Upper lobe of right lung (tissue), 1 donor: ENCODE results near the gene GLIS2. TPM values are rescaled to one million over a fixed set of nuclear protein-coding genes. Genes with fewer than 3 reads are reported as not detected.

ENCODE experiments used
- ATAC-seq: fragments of 200-7000 bp; cut with Tn5 transposase; one replicate; pipeline ENCODE4 v1.9.1; 2020; ENCODE audit warnings: mild to moderate bottlenecking, moderate library complexity
- DNase-seq: peaks from one replicate; pipeline ENCODE4 v3.0.0-alpha.2; 2020
- H3K27ac ChIP-seq: fragments of 200-600 bp; one replicate; pipeline ENCODE4 v1.8.0; 2022
- H3K27me3 ChIP-seq: fragments of 200-600 bp; one replicate; pipeline ENCODE4 v1.8.0; 2022; ENCODE audit warnings: mild to moderate bottlenecking
- H3K36me3 ChIP-seq: fragments of 200-600 bp; one replicate; pipeline ENCODE4 v1.8.0; 2022
- H3K4me1 ChIP-seq: fragments of 200-600 bp; one replicate; pipeline ENCODE4 v1.8.0; 2022
- H3K4me3 ChIP-seq: fragments of 200-600 bp; one replicate; pipeline ENCODE4 v1.8.0; 2022; ENCODE audit warnings: mild to moderate bottlenecking
- H3K9me3 ChIP-seq: fragments of 200-600 bp; one replicate; pipeline ENCODE4 v1.8.0; 2022
- CTCF ChIP-seq: fragments of 200-600 bp; IDR thresholded peaks from one replicate; pipeline ENCODE4 v1.8.0; 2022; ENCODE audit warnings: antibody characterized with exemption
- intact Hi-C: fragments of 100-400 bp; cut with DNase I; formaldehyde crosslinking; loops from one replicate; pipeline ENCODE4 v1.11.0; 2022
- long read RNA-seq: library from polyadenylated mRNA; unstranded; transcript quantifications from one replicate; pipeline ENCODE4 v2.0.0, GENCODE V29; 2021
- total RNA-seq: library from RNA; stranded (reverse); fragmentation: NEBNext Ultra II Directional; extraction: Animal tissue kit (Norgen Biotek cat#: 25700); gene quantifications from one replicate; pipeline ENCODE4 v1.2.1, GENCODE V29; 2021
- donor health status: DM: no; HTN: yes; CAD: no; lungs with severe emphysema.

Gene GLIS2
- 34.1 TPM for total RNA-seq
- long read RNA-seq, partial matches to known transcripts: 67 of 74 reads
- long read RNA-seq, other reads (novel, unspliced or antisense): 7 of 74 reads

- intact Hi-C loops: no loop called here
- H3K27me3 ChIP-seq: no peaks in the 10 kb centered on the region
- peak; percentile 92 for DNase-seq
- no peaks in the 10 kb centered on the region for H3K9me3 ChIP-seq
- peak within 1 kb of the TSS; percentile 71 for H3K4me3 ChIP-seq
- peak; percentile 84 for ATAC-seq
- peaks cover 37% of the 10 kb centered on the region for H3K4me1 ChIP-seq
- no peak for TF ChIP-seq CTCF
- H3K36me3 ChIP-seq: no peaks in the 10 kb centered on the region
- peak within 1 kb of the TSS; percentile 92 for H3K27ac ChIP-seq
Measured at GRCh38 chr16:4315186-4316107, at the start of gene GLIS2. Gene GLIS2 (plus strand): TSS chr16:4316067. CDS start chr16:4332281, 16,214 bp downstream.

DNA sequence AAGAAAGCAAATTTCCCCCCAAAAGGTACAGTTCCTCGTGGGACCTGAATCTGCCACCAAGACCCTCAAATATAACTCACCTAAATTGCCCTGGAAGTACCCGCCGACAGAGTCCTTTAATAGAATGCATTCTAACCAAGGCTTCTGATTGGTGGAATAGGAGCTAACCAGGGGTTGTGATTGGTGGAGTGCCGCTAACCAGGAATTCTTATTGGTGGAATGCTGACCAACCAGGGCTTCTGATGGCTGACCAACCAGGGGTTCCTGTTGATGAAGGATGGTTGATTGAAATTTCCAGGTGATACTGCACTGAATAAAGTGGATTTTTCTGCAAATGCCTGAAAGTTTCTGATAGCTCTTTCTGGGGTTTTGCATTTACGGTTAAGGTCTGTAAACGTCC is 49.5 kb upstream of the GLIS2 start:
- ATAC-seq (no peak), DNase-seq (no peak)
- Histone ChIP-seq H3K27me3 (no peaks in the 10 kb centered on the region), H3K4me3 (no peak overlapping the region), H3K4me1 (peaks cover 15% of the 10 kb centered on the region), H3K27ac (no peak overlapping the region), H3K9me3 (no peaks in the 10 kb centered on the region), H3K36me3 (peaks cover 11% of the 10 kb centered on the region)
- intact Hi-C loops: no loop called here
- no peak for TF ChIP-seq CTCF

- Histone ChIP-seq H3K4me1 (peaks cover 5% of the 10 kb centered on the region), H3K4me3 (no peak overlapping the region), H3K9me3 (no peaks in the 10 kb centered on the region), H3K27ac (no peak overlapping the region), H3K27me3 (no peaks in the 10 kb centered on the region), H3K36me3 (no peaks in the 10 kb centered on the region)
- TF ChIP-seq CTCF: no peak
- ATAC-seq (no peak), DNase-seq (no peak)
- intact Hi-C loops: no loop called here
Measured at GRCh38 chr16:4270091-4270490, 45.8 kb upstream of the GLIS2 start.

DNA sequence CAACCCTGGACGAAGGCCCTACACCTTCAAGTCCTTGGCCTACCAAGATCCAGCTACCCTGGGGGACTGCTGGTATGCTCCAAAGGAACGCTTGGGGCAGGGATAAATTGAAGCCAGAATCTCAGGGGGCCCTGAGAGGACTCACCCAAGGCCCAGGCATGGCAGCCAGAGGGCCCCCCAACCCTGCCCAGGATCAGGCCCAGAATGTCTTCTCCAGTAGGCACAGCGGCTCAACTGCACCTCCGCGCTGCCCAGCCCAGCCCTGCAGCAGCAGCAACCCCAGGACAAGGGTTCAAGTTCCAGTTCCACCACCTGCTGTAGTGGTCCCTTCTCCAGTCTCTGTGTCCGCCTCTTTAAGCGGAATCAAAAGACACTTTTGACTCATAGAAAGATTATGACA is 45.3 kb upstream of the GLIS2 start:
- Histone ChIP-seq H3K27me3 (no peaks in the 10 kb centered on the region), H3K4me3 (peak overlapping the region; percentile 95), H3K27ac (peak overlapping the region; percentile 91), H3K9me3 (no peaks in the 10 kb centered on the region), H3K36me3 (no peaks in the 10 kb centered on the region), H3K4me1 (peaks cover 5% of the 10 kb centered on the region)
- TF ChIP-seq CTCF: no peak
- ATAC-seq (no peak), DNase-seq (no peak)
- intact Hi-C loops: no loop called here

GRCh38 chr16:4271176-4272113 is 44.4 kb upstream of the GLIS2 start:
- peak overlapping the region; percentile 91 for H3K27ac ChIP-seq
- H3K4me3 ChIP-seq: peak overlapping the region; percentile 95
- no peaks in the 10 kb centered on the region for H3K27me3 ChIP-seq
- H3K36me3 ChIP-seq: no peaks in the 10 kb centered on the region
- TF ChIP-seq CTCF: no peak
- H3K4me1 ChIP-seq: peaks cover 5% of the 10 kb centered on the region
- H3K9me3 ChIP-seq: no peaks in the 10 kb centered on the region
- peak; percentile 97 for DNase-seq
- peak; percentile 87 for ATAC-seq
- intact Hi-C loops: no loop called here
